Measurements from ENCODE around the gene MCRIP1. TPM values are rescaled to one million over a fixed set of nuclear protein-coding genes. Genes with fewer than 3 reads are reported as not detected.

MCRIP1 gene
- polyA plus RNA-seq, 1 donor (not counting 4 experiments of a cell fraction or from before 2014, with no cell fraction given): 17.7 TPM

DNA sequence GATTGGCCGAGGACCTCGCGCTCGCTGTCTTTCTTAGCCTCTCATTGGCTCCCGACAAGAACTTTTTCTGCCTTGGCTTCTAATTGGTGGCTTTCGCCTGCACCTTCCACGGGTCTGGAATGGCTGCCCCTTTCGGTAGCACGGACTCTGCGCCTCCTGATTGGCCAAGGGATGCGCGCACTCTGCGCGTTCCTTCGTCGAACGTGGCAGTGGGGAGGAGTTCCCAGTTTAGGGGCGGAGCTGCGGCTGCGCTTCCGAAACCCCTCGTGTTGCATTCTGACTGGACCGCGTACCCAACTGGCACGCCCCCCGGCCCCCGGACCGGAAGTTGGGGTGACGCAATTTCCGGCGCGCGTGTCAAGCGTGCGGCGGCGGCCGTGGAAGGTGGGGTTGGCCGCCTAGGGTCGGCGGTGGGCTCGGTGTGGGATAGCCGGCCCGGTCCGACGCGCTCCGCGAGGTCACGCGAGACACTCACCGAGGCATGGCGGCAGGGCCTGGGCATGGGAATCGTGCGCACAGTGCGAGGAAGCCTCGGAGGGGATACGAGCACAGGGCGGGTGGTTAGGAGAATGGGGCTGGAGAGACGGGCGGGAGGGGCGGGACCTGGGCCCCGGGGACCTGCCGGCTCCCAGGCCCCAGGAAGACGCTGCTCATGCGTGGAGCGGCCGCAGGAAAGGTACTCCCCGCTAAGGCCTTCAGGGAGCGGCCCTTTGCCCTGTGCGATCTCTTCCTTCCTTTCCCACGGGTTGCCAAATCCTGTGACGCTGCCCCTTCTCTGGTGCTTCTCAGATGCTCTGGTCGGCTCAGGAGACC, 27.9 kb upstream of the MCRIP1 start:
- peaks cover 4% of the 10 kb centered on the region for H3K9me1 ChIP-seq (ENCODE audit: control insufficient read depth, extremely low read depth, insufficient read depth, low read length)
- TF ChIP-seq EZH2 (IDR thresholded peaks at IDR 0.05; ENCODE audit: low read length): peak; percentile 99
- TF ChIP-seq, protein P1, sequence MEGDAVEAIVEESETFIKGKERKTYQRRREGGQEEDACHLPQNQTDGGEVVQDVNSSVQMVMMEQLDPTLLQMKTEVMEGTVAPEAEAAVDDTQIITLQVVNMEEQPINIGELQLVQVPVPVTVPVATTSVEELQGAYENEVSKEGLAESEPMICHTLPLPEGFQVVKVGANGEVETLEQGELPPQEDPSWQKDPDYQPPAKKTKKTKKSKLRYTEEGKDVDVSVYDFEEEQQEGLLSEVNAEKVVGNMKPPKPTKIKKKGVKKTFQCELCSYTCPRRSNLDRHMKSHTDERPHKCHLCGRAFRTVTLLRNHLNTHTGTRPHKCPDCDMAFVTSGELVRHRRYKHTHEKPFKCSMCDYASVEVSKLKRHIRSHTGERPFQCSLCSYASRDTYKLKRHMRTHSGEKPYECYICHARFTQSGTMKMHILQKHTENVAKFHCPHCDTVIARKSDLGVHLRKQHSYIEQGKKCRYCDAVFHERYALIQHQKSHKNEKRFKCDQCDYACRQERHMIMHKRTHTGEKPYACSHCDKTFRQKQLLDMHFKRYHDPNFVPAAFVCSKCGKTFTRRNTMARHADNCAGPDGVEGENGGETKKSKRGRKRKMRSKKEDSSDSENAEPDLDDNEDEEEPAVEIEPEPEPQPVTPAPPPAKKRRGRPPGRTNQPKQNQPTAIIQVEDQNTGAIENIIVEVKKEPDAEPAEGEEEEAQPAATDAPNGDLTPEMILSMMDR (optimal IDR thresholded peaks at IDR 0.05 in 1 of 3, IDR thresholded peaks at IDR 0.05 in 1 of 3, conservative IDR thresholded peaks at IDR 0.05 in 1 of 3; ENCODE audit: extremely low read depth in 1 of 3, insufficient read depth in 2 of 3, low read length in 3 of 3): peak in 1 of 3 experiments; percentile 18
- H3K36me3 ChIP-seq (ENCODE audit: control insufficient read depth in 2 of 2, extremely low read depth in 1 of 2, insufficient read depth in 2 of 2, low read length in 2 of 2): peaks cover 31 to 41% of the 10 kb centered on the region in 2 experiments
- H3K4me3 ChIP-seq (ENCODE audit: control insufficient read depth in 2 of 3, extremely low read depth in 1 of 3, insufficient read depth in 2 of 3, low read depth in 1 of 3, low read length in 3 of 3): peak overlapping the region; percentile 80 to 90 (median 90)
- DNase-seq (ENCODE audit: low read depth, low spot score): peak; percentile 100
- H3K4me2 ChIP-seq (ENCODE audit: control insufficient read depth, extremely low read depth, insufficient read depth, low read depth, low read length): peak overlapping the region; percentile 79
- FAIRE-seq: peak; percentile 62
- H3K4me1 ChIP-seq (ENCODE audit: control insufficient read depth, extremely low read depth, insufficient read depth, low read length): peaks cover 50% of the 10 kb centered on the region
- peak overlapping the region; percentile 98 for H3K9ac ChIP-seq (ENCODE audit: control insufficient read depth, extremely low read depth, insufficient read depth, low read length)
- H3K9me3 ChIP-seq (ENCODE audit: control insufficient read depth, low read depth, low read length): no peaks in the 10 kb centered on the region
- H4K20me1 ChIP-seq (ENCODE audit: control insufficient read depth, extremely low read depth, insufficient read depth, low read length): peaks cover 18% of the 10 kb centered on the region
- no peaks in the 10 kb centered on the region for H3K27me3 ChIP-seq (ENCODE audit: control insufficient read depth, extremely low read depth, insufficient read depth, low read length)
- peak overlapping the region; percentile 94 for H3K27ac ChIP-seq (ENCODE audit: control insufficient read depth, insufficient read depth, low read length)
- peaks cover 79% of the 10 kb centered on the region for H3K79me2 ChIP-seq (ENCODE audit: control insufficient read depth, insufficient read depth, low read length)
- dilution Hi-C loops (cut with MboI; ENCODE audit: extremely low pct_ligation_motif_present, low sequenced_read_pairs): no loop called here
- H2AFZ ChIP-seq (ENCODE audit: control insufficient read depth, low read length): peak overlapping the region; percentile 88

DNA sequence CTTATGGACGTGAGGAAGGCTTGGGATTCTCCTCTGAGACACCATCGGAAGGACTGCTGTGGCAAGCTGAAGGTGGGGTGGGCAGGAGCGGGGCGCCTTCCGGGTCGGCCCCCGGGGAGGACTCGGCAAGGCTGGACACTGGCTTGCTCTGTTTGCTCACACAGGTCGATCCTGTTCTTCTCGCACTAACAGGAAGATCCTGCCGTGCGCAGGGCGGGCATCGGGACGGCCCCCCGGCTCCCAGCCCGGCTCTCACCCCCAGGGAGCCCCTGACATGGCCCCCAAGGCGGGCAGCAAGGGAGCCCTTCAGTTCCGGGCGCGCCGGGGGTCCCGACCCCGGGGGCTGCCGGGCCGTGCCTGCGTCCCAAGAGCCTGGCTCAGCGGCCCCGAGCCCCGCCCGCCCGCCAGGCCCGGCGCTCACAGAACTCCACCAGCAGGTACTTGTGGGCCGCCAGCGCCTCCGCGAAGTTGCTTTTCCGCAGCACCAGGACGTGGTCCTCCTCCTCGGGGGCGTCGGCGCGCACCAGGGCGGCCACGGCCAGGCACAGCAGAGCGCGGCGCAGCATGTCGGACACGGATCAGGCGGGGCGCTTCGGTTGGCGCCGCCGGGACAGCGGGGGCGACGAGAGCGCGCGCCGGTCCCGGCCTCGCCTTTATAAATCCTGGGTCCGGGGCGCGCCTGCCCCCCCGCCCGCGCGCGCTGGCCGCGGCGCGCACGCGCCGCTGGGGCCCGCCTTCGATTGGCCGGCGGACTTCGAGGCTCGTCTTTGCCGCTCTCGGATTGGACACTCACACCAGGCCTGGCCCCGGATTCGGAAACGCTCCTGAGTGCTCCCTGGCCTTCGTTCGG, 27.0 kb upstream of the MCRIP1 start, which contains the start of gene P4HB:
Gene P4HB, minus strand, starts transcription at position 630 of the 850 bp plus-strand sequence. Its CDS starts 64 bp downstream, at position 566.
- TF ChIP-seq EZH2 (IDR thresholded peaks at IDR 0.05; ENCODE audit: low read length): no peak
- TF ChIP-seq, protein P1 (optimal IDR thresholded peaks at IDR 0.05 in 1 of 3, IDR thresholded peaks at IDR 0.05 in 1 of 3, conservative IDR thresholded peaks at IDR 0.05 in 1 of 3; ENCODE audit: extremely low read depth in 1 of 3, insufficient read depth in 2 of 3, low read length in 3 of 3): no peak
- peaks cover 4% of the 10 kb centered on the region for H3K9me1 ChIP-seq (ENCODE audit: control insufficient read depth, extremely low read depth, insufficient read depth, low read length)
- dilution Hi-C loops (cut with MboI; ENCODE audit: extremely low pct_ligation_motif_present, low sequenced_read_pairs): no loop called here
- peak within 1 kb of the TSS; percentile 98 for H3K9ac ChIP-seq (ENCODE audit: control insufficient read depth, extremely low read depth, insufficient read depth, low read length)
- H3K4me2 ChIP-seq (ENCODE audit: control insufficient read depth, extremely low read depth, insufficient read depth, low read depth, low read length): peak within 1 kb of the TSS; percentile 98
- peak within 1 kb of the TSS; percentile 88 for H2AFZ ChIP-seq (ENCODE audit: control insufficient read depth, low read length)
- H3K79me2 ChIP-seq (ENCODE audit: control insufficient read depth, insufficient read depth, low read length): peaks cover 83% of the 10 kb centered on the region
- DNase-seq (ENCODE audit: low read depth, low spot score): no peak
- peak within 1 kb of the TSS; percentile 82 to 98 (median 96) for H3K4me3 ChIP-seq (ENCODE audit: control insufficient read depth in 2 of 3, extremely low read depth in 1 of 3, insufficient read depth in 2 of 3, low read depth in 1 of 3, low read length in 3 of 3)
- H3K9me3 ChIP-seq (ENCODE audit: control insufficient read depth, low read depth, low read length): no peaks in the 10 kb centered on the region
- H3K27ac ChIP-seq (ENCODE audit: control insufficient read depth, insufficient read depth, low read length): peak within 1 kb of the TSS; percentile 94
- H3K36me3 ChIP-seq (ENCODE audit: control insufficient read depth in 2 of 2, extremely low read depth in 1 of 2, insufficient read depth in 2 of 2, low read length in 2 of 2): peaks cover 26 to 45% of the 10 kb centered on the region in 2 experiments
- FAIRE-seq: no peak
- peaks cover 58% of the 10 kb centered on the region for H3K4me1 ChIP-seq (ENCODE audit: control insufficient read depth, extremely low read depth, insufficient read depth, low read length)
- H3K27me3 ChIP-seq (ENCODE audit: control insufficient read depth, extremely low read depth, insufficient read depth, low read length): no peaks in the 10 kb centered on the region
- peaks cover 23% of the 10 kb centered on the region for H4K20me1 ChIP-seq (ENCODE audit: control insufficient read depth, extremely low read depth, insufficient read depth, low read length)
